ENCODE data around the gene FAM83D.
"Not testable (repeated sequence)": the region's sequence is repeated elsewhere in the genome, so short reads cannot be mapped to it uniquely, and the experiment has no call there.

FAM83D gene

GRCh38 chr20:38935967-38936407 lies 9.8 kb downstream of the FAM83D start:
- no peak for DNase-seq

GRCh38 chr20:38937000-38937399 lies 10.8 kb downstream of the FAM83D start:
- no peak for DNase-seq

DNA sequence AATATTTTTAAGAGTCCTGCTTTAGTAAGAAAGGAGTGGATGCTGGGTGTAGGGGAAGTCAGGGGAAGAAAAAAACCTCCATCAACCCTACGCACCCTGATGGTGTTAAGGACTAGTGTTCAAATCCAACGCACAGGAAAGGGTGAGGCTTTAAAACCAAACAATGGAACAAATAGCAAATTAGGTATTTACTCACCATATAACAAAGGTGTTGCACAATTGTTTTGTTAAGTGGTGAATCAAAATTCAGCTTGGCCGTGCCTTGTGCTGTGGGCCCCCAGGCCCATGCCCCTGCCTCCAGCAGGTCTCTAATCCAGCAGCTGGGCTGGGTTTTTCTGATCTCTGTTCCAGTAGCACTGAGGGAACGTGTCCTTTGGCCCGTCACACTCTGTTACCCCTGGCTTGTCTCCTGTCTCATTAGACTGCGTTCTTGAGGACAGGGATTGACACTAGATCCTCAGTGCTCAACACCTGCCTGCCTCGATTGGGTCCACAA lies 11.8 kb downstream of the FAM83D start:
- no peak for DNase-seq

GRCh38 chr20:38939686-38940085 lies 13.5 kb downstream of the FAM83D start:
- DNase-seq: no peak

DNA sequence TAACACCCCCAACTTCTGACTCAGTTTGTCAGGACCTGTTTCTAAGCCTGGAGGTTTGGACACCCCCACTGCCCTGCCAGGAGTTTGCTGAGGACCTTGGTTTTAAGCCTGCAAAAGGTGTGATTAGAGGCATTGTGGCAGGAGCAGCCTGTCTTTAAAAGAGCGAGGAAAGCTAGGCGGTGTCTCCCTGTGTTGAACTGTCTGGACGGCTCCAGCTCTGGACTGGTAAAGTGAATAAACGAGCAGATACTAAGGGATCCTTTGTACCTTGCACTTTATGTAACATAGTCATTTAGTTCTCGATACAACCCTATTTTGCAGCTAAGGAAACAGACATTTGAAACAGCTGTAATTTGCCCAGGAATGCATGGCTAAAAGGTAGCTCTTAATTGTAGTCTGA lies 14.4 kb downstream of the FAM83D start:
- DNase-seq: no peak

DNA sequence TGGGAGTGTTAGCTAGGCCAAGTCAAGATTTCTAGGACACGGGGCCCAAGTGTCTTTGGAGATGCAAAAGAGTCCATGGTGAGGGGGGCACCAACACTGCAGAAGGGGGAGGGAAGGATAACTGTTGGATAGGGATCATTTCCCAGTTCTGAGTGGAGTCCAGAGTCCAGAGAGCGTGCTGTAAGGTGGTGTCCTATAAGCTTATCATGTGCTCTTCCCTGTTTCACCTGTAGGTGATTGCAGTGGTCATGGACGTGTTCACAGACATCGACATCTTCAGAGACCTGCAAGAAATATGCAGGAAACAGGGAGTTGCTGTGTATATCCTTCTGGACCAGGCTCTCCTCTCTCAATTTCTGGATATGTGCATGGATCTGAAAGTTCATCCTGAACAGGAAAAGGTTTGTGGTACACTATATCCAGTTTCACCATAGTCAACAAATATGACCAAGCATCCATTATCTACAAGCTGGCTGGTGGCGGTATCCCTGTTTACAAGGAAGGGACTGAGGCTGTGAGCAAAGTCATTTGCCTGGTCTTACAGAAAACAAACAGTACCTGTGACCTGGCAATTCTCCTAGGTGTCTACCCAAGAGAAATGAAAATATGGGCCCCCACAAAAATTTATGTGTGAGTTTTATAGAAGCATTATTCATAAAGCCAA lies 15.6 kb downstream of the FAM83D start:
- no peak for DNase-seq

- no peak for DNase-seq
These were observed 18.8 kb downstream of the FAM83D start for GRCh38 chr20:38945012-38945411.

DNA sequence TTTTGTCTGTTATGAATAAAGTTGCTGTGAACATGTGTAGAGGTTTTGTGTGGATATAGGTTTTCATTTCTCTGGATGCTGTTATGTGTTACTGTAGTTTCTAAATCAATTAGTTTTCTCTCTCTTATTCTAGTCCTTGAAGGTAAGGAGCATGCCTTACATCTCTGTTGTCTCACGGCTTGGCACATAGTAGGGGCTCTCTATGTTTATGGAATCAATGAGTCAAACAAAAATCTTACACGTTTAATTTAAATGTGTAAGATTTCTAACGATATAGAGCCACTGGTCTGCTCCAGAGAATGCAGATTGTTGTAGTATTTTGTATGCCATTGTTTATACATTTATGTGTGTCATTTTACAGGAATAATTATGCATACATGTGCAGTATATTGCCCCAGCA lies 20.6 kb downstream of the FAM83D start:
- DNase-seq: no peak

- DNase-seq: no peak
These were observed 21.7 kb downstream of the FAM83D start for GRCh38 chr20:38947931-38948362.

DNA sequence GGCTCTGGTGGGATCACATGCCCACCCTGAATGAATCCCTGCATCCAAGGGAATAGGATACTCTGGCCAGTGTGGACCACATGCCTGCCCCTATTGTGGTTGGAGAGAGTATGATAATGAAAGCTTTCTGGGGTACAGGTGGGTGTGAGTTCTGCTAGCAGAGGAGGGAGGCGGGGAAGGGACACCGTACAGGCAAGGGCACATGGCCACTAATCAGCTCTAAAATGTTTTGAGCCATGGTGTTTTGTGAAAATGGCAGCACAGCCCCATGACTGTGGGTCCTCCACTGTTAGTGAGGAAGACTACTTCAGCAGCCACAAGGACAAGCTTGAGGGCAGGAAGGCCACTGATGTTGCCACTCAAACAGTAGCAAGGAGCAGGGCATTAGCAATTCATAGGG lies 24.0 kb downstream of the FAM83D start:
- no peak for DNase-seq

- DNase-seq: no peak
These were observed 25.4 kb downstream of the FAM83D start for GRCh38 chr20:38951611-38952010.

GRCh38 chr20:38952153-38952552 lies 25.9 kb downstream of the FAM83D start:
- DNase-seq: no peak

DNA sequence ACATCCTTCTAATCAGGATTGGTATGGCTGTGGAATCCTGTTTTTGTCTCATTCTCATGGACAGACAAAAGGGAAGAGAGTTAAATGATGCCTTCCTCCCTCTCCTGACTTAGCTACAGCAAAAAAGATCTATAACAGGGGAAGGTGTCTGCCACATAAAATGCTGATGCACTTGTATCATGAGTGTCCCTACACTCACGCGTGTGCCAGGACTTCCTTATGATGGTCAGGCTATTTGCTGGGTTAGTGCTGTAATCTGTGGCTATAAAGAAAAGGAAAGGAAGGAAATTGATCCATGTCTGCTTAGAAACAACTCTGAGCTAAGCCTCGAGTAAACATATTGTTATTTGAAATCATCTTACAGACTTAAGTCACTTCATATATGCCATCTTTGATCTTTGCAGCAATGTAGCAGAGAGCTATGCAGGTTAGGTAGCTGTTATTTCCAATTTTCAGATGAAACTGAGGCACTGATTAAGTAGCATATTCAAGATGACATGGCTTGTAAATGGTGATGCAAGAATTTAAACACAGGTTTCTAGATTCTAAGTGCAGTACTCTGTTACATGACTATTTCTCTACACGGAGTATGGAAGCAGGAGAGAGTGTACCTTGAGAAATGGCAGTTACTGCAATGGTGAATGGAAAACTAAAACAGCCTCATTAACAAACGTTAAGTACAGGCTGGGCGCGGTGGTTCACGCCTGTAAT lies 27.6 kb downstream of the FAM83D start:
- no peak for DNase-seq

DNA sequence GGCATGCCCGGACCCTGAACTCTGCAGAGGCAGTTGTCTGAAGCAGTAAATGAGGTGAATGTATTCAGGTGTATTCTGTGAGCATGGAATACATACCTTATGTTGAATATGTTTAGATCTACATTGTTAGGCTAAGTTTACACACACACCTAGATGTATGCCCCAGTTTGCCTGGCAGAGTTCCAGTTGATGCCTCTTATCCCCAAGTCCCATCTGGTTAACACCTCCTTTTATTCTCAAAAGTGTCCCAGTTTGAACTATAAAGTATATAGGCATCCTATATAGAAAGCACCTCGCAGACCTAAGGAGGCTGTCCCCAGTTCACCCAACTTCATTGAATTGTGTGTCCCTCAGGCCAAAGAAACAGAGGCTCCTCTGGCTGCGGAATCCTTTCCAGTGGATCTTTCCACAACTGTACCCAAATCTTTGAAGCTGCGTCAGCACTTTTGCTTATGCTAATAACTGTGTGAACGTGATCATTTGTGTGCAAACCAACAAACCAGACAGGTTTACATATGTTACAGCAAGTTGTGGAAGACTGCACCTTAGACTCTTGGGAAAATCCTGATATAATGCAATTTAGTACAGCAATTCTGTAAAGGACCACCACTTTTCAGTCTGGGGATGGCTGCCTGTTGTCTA lies 31.1 kb downstream of the FAM83D start:
- DNase-seq: no peak

DNA sequence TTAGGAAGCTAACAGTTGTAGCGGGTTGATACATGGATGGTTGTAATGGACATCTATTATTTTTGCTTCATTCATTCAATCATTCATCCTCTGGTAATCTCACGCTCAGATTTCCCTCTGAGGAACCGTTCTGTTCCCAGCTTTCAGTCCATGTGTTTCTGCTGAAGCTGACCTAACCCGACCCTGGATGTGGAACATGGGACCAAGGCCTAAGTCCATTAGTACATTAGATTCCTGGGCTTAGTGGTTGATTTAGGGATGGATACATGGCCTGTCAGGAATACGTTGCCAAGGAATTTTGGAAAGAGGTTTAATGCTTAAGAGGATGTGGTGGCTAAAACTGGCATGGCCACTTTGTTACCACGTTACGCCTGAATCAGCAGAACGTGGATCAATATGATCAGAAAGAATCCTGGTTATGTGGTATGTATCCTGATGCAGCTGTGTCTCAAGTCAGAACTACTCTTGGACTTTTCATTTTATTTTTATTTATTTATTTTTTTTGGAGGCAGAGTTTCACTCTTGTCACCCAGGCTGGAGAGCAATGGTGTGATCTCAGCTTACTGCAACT lies 31.8 kb downstream of the FAM83D start:
- no peak for DNase-seq

- DNase-seq: not testable (repeated sequence)
These were observed 34.0 kb downstream of the FAM83D start for GRCh38 chr20:38960187-38960687.

GRCh38 chr20:38961530-38962043 lies 35.4 kb downstream of the FAM83D start:
- peak; percentile 30 for DNase-seq

GRCh38 chr20:38962044-38962927 lies 36.1 kb downstream of the FAM83D start, which contains the start of gene DHX35:
Gene DHX35 (plus strand): TSS chr20:38962344. CDS start chr20:38962368, 24 bp downstream.
- DNase-seq: peak; percentile 100

DNA sequence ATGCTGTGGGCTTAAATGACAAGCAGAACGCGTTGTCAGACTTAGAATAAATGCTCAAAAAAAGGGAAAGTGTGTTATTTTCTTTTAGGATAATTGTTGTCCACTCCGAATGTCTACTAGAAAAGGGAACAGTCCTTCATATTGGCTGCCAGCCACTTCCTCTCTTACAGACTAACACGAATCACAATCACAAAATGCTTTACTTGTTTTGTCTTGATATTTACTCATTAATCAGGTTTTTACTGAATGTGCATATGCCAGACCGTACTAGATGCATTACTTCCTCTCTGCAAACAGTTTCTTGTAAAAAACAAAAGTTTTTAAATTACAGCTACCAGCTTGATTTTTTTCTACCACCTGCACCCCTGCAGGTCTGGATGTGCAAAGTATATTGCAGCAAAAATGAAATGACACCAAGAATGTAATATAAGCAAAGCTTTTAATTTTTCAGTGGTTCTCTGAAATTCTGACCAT lies 36.7 kb downstream of the FAM83D start:
- DNase-seq: no peak

GRCh38 chr20:38963745-38964144 lies 37.5 kb downstream of the FAM83D start:
- no peak for DNase-seq

- DNase-seq: no peak
These were observed 39.0 kb downstream of the FAM83D start for GRCh38 chr20:38965264-38965663.

GRCh38 chr20:38968090-38968489 lies 41.9 kb downstream of the FAM83D start:
- no peak for DNase-seq
